OCI-LY1 (cell line): ENCODE results near the gene C6orf136.

Experiments used
- EZH2 ChIP-seq: fragments of 200-600 bp; sonication (generic), shearing (Covaris generic); IDR thresholded peaks from 2 replicates; pipeline ENCODE4 v1.8.0; 2017; ENCODE audit warnings: borderline replicate concordance, mixed run types, mild to moderate bottlenecking, antibody characterized with exemption, low read length, moderate library complexity, mixed read lengths
- TF ChIP-seq, protein P1 (sequence below): fragments of 200-600 bp; sonication (generic), shearing (Covaris generic); IDR thresholded peaks from 2 replicates; pipeline ENCODE4 v1.5.1; 2017; ENCODE audit warnings: mild to moderate bottlenecking, antibody characterized with exemption, low read length, moderate library complexity, mixed read lengths

DNA sequence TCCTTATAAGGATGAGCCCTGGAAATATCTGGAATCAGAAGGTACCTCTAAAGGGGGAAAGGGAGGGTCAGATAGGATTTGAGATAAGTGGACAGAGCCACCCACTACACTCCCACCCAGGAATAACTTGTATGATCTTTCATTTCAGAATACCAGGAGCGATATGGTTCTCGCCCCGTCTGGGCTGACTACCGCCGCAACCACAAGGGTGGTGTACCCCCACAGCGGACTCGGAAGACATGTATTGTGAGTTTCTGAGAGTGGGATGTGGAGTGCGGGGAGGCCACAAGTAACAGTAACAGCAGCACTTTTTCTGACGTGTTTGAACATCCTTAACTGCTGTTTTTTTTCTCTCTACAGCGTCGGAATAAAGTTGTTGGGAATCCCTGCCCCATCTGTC, 27.4 kb upstream of the C6orf136 start:
- TF ChIP-seq, protein P1, sequence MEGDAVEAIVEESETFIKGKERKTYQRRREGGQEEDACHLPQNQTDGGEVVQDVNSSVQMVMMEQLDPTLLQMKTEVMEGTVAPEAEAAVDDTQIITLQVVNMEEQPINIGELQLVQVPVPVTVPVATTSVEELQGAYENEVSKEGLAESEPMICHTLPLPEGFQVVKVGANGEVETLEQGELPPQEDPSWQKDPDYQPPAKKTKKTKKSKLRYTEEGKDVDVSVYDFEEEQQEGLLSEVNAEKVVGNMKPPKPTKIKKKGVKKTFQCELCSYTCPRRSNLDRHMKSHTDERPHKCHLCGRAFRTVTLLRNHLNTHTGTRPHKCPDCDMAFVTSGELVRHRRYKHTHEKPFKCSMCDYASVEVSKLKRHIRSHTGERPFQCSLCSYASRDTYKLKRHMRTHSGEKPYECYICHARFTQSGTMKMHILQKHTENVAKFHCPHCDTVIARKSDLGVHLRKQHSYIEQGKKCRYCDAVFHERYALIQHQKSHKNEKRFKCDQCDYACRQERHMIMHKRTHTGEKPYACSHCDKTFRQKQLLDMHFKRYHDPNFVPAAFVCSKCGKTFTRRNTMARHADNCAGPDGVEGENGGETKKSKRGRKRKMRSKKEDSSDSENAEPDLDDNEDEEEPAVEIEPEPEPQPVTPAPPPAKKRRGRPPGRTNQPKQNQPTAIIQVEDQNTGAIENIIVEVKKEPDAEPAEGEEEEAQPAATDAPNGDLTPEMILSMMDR = no peak
- no peak for TF ChIP-seq EZH2
